Ovary (tissue), 3 donors: ENCODE results near the gene ATP2C2.

Source experiments
- CTCF ChIP-seq, 3 donors: fragments of 450-650 bp in 2 of 3; fragments of 200-600 bp in 1 of 3; IDR thresholded peaks; one replicate each; pipeline versions ENCODE4 v1.5.1 to v1.8.0; 2016 to 2022; ENCODE audit warnings: antibody characterized with exemption in 3 of 3, mild to moderate bottlenecking in 1 of 3
- POLR2A ChIP-seq: fragments of 450-650 bp; IDR thresholded peaks from one replicate; pipeline ENCODE4 v1.6.1; 2017; ENCODE audit warnings: antibody characterized with exemption, mild to moderate bottlenecking, moderate library complexity
- donor health status: DM: no; HTN: no; CAD: no.

- TF ChIP-seq CTCF (IDR thresholded peaks at IDR 0.05) = no peak
- no peak for TF ChIP-seq POLR2A
Measured at GRCh38 chr16:84444476-84444875, 76.1 kb downstream of the ATP2C2 start.
